ENCODE measurements around the gene KLHDC3.
"Not testable (repeated sequence)": the region's sequence is repeated elsewhere in the genome, so short reads cannot be mapped to it uniquely, and the experiment has no call there.

KLHDC3 gene

DNA sequence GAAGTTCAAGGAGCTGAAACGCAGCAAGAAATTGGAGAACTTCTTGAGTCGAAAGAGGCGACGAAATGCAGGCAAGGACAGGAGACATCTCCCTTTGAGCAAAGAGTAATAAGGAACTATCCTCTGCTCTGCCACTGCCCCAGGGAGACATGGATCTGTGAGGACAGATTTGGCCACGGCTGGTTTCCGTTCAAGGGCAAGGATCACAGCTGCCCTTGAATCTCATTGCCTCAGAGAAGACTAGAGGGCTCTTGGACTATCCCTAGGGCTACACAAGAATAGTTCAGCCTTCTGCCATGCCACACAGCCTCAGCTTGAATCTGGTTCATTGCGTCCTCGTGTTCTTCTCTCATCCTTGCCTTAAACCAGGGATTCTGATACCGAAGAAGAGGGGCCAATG is 15.1 kb downstream of the KLHDC3 start:
- DNase-seq (ENCODE audit: low spot score) = no peak

DNA sequence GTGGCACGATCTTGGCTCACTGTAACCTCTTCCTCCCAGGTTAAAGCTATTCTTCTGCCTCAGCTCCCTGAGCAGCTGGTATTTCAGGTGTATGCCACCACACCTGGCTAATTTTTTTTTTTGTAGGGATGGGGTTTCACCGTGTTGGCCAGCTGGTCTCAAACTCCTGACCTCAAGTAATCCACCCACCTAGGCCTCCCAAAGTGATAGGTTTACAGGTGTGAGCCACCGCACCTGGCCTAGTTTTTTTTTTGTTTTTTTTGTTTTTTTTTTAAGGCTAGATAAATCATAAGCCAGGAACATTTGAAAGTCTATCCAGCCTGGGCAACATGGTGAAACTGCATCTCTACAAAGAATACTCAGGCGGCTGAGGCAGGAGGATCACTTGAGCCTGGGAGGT is 18.3 kb downstream of the KLHDC3 start:
- no peak for DNase-seq (ENCODE audit: low spot score)

DNA sequence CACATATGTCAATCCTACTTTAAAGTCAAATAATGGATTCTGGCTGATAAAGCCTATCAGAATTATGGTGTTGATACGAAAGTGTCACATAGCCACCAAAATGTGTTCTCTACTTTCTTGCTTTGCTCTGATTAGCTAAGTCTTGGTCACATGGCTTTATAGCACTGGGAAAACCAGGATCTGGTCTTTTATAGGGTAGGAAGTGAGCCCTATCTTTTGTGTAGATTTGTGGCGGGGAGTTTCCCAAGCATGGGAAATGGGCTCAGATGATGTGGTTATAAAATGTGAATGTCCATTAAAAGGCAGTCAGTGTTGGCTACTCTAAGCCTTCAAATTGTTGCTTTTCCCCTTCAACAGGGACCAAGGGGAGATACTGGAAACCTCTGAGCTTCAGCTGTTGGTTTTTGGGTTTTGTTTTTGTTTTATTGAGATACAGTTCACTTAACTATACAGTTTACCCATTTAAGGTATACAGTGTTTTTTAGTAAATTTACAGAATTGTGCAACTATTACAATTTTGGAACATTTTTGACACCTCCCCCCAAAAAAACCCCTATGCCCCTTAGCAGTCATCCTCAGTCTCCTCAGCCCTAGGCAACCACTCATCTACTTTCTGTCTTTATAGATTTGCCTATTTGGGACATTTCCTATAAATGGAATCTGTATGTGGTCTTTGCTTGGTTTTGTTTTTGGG is 19.6 kb downstream of the KLHDC3 start:
- DNase-seq (ENCODE audit: low spot score) = no peak

DNA sequence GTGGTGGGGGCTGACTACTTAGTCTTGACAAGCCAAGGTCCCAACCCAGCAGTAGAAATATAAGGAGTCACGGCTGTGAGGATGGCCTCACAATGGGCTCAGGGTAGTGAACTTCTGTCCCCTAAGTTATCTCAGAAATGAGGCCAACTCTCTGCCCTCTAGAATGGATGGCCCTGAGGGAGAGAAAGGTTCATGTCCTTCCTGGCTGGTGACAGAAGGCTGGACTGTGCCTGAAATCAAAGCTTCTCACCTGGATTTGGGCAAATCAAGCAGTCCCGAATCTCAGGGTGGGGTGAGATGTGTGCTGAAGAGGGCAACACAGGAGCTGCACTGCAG is 20.1 kb downstream of the KLHDC3 start:
- no peak for DNase-seq (ENCODE audit: low spot score)

DNA sequence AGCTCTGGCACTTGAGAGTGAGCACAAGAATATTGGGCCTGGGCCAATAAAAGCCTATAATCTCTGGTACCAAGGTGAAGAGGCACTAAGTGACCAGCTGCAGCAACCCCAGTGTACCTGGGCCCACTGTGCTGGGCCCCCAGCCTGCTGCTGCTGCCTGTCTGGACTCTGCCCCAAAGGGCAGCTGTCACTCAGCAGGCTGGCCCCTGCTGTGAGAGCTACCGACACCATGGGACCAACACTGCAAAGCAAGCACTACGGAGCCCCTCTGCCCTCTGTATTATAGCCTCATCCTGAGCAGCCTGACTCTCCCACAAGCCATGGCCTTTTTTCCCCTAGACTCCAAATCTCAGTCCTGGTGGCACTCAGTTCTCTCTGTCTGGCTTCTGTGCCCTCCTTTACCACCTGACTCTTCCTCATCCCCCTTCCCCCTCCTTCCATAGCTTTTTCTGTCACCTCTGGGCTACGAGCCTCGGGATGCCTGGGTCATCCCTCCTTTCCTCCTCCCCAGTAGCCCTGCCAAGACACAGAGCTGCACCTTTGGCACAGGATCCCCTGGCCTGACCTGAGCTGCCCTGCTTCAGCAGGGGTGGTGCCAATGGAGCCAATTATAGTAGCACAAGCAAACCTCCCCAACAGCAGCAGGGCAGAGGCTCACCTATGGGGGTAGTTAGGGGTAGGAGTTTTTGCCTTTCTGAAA is 21.6 kb downstream of the KLHDC3 start:
- no peak for DNase-seq (ENCODE audit: low spot score)

DNA sequence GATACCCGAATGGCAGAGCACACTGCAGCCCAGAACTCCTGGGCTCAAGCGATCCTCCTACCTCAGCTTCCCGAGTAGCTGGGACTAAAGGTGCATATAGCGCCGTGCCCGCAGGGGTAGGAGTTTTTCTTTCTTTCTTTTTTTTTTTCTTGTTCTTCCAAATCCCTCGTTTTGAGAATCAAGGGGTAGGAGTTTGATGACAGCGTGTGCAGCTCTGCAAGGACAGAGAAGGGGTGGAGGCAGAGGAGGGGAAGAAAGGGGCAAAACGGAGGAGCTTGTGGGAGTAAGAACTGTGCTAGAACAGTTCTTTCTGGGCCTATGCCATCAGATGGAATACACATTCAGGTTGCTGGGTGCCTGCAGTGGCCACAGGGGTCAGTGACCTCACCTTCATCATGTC is 22.7 kb downstream of the KLHDC3 start:
- no peak for DNase-seq (ENCODE audit: low spot score)

DNA sequence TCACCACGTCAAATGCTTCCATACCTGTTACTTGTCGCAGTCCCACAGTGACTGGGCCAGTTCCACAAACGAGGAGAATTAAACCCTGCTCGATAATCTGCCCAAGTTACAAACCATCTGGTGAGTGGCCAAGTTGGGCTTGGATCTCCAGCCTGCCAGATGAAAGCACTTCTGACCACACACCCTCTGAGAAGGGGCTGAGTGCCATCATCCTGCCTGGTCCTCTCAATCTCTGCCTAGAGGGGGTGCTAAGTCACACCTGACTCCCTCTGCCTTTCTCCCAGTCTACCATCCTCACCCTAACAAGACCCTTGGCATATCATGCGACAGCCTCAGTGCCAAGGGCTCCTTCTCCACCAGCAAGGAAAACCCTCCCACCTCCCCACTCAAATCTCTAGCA is 23.1 kb downstream of the KLHDC3 start:
- DNase-seq (ENCODE audit: low spot score) = no peak

DNA sequence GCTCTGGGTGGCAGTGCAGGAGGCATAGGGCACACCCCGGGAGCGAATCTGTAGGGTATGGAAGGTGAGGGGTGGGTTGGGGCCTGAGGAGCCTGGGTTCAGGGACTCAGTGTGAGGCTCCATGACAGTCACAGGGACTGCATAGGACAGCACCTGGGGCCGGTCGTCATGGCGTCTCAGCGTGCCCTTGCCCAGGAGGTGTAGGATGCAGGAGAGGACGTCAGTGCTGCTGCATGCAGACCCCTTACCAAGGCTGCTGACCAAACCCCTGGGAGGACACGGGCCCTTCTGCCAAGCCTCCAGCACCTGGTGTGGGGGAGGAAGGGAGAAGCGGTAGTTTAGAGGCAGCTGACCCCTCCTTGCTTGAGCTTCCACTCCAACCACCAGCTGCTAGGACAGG is 23.7 kb downstream of the KLHDC3 start:
- DNase-seq (ENCODE audit: low spot score) = no peak

DNA sequence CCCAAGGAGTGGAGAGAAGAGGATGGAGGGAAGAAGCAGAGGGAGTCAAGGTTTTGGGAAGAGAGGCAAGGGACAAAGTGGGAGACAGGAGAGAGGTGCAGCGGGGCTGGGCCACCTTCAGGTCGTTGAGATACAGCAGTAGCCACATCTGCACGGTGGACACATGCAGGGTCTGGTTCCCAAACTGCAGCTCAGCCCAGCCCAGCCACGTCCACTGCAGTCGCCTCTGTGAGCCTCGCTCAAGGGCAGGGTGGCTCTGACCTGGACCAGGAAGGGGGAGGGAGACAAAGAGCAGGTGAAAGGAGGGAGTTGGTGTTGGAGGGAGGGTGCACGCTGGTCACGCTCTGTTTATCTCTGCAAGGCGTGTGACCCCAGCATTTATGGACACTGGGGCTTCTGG is 24.7 kb downstream of the KLHDC3 start:
- DNase-seq (ENCODE audit: low spot score) = no peak

DNA sequence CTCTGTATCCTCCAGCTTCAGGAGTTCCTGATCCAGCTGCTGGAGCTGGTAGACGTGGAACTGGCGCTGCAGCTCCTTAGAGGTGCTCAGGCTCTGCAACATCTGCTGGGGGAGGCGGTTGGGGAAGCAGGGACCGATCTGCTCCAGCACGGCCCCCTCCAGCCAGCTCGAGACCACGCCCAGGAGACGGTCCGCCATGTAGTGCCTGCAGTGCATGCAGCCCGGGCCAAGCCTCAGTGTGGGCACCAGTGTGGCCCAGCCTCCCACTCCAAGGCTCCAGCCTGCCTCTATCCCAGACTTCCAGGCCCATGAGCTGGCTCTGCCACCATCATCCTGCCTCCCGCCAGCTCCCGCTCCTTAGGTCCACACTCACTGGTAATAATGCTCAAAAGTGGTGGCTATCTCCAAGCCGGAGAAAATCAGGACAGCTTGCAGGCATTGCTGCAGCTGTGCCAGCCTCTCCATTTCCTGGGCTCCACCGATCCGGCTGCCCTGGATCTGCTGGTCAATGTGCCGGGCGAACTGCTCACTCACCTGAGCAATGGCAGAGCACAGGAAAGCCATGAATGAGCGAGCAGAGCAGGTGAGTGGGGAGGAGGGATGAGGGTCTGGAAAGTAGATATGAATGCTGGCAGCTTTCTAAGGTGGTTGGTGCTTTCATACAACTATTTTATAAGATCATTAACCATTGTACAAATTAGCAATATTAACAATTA is 26.7 kb downstream of the KLHDC3 start:
- DNase-seq (ENCODE audit: low spot score) = no peak

DNA sequence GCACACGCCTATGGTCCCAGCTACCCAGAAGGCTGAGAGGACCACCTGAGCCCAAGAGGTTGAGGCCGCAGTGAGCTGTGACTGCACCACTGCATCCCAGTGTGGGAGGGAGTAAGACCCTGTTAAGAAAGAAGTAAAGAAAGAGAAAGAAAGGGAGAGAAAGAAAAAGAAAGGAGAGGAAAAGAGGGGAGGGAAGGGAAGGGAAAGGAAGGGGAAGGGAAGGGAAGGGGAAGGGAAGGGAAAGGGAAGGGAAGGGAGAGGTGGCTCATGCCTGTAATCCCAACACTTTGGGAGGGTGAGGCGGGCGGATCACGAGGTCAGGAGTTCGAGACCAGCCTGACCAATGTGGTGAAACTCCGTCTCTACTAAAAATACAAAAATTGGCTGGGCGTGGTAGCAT is 27.4 kb downstream of the KLHDC3 start:
- not testable (repeated sequence) for DNase-seq (ENCODE audit: low spot score)

DNA sequence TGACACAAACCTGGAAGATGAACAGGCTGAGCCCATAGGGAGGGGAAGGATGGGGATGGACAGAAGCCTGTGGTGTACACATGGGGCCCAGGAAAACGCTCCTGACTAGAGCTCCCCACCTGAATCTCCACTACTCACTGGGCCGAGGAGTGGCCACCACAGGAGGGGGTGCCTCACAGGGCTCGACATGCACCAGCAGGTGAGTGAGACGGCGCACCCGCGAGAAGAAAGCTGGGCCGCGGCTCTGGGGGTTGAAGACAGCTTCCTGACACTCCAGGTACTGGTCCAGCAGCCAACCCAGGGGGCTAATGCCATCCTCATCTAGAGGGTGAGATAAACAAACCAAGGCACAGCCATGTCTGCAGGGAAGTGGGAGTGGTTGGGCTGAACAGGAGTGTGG is 29.3 kb downstream of the KLHDC3 start:
- DNase-seq (ENCODE audit: low spot score) = no peak

DNA sequence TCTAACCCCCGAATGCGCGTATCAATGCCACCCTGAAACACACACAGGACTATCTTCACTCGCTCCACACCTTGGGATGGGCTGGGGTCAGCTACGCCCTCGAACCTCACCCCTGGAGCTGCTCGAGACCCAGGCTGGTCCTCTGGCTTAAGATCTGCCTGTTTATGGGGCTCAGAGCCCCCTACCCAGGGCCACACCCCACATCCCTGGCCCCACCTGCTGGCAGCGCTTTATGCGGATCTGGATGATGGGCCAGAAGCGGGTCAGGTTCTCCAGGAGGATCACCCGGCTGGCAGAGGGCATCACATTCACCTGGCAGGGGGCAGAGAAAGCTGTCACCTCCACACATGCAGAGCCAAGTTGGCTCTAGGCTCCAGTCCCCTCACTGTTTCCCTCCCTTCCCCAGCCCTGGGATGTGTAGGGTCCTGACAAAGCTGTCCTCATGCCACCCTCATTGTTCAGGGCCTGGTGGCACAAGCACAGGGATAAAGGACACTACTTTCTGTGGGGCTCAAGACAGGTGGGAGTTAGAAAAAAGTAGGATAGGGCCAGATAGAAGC is 31.4 kb downstream of the KLHDC3 start:
- DNase-seq (ENCODE audit: low spot score) = no peak

DNA sequence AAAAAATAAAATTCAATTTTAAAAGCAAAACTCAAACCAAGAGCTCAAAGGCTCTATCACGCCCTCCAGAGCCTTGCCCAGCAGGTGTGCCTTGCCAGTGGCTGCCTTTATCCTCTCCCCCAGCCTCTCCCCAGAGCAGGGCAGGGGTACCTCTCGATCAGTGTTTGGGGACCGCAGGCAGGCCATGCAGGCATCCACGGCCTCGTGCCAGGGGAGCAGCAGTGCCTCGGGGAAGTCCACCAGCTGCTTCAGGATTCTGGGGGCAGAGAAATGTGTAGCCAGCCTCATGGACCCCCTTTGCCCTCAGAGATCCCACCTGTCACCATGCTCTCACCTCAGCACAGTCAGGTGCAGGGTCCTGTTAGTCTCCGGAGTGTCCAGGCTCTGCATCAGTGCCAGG is 33.9 kb downstream of the KLHDC3 start:
- DNase-seq (ENCODE audit: low spot score) = no peak

DNA sequence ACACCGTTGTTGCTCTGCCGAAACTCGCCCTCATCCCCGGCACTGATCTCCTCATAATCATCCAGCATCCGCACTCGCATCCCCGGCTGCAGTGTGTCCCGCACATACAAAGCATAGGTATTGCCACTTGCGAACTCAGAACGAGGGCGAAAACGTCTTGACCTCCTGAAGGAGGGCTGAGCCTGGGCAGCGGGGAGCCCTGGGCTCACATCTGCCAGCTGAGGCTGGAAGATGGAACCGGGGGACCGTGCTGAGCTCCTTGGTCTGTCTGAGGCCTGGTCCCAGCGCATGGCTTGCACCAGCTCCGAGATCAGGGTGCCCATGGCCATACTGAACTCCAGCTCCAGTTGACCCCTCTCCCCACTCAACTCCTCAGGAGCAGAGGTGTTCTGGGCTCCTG is 36.9 kb downstream of the KLHDC3 start:
- no peak for DNase-seq (ENCODE audit: low spot score)

DNA sequence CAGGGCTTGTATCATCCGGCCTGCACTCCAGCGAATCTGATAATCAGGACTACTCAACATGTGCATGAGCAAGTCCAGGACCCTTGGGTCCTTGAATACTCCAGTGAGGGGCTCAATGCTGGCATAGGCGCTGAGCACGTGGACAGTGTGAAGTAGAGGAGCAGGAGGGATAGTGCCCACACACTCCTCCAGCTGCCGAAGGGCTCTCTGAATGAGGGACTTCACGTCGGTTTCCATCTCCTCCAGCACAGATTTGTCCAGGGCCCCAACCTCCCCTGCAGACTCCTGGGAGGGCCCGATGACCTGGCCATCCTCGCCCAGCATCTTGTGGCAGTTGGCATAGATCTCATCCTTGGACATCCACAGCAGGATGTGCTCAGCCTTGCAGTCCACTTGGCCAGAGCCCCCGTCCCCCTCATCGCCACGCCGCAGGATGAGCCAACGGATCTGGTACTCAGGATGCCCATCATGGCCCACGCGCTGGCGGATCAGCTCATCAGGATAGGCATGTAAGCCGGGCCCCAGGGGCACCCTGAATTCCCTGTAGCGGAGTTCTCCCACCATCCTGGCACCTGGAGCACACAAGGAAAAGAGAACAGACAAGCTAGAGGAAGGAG is 38.3 kb downstream of the KLHDC3 start:
- DNase-seq (ENCODE audit: low spot score) = no peak

DNA sequence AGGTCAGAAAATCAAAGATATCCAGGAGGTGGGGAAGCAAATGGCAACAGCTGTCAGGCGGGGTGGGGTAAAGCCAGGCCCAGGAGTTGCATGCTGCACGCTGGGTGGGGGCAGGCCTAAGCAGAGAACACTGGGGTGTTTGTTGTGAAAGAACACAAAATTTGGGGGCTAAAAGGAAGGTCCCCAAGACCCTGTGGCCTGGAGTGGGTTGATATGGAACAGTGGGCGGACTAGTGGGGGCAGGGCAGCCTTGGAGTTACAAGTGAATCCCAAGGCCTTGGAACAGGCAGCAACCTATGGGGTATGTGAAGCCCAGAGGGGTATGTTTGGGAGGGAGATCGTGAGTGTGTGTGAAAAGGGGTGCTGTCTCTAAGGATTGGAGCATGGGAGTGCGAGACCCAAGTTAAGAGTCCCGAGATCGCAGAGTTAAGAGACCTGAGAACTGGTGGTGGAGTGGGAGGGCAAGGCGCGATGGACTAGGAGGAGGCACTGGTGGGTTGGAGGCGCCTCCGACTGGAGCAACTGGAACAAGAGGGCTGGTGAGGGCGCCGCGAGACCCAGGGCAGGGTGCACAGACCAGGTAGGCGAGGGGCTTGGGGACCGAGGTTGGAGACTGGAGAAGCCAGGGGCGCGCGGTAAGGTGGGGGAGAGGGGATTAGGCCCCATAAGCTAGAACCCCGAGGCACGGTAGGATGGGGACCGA is 38.9 kb downstream of the KLHDC3 start:
- DNase-seq (ENCODE audit: low spot score) = peak; percentile 26

DNA sequence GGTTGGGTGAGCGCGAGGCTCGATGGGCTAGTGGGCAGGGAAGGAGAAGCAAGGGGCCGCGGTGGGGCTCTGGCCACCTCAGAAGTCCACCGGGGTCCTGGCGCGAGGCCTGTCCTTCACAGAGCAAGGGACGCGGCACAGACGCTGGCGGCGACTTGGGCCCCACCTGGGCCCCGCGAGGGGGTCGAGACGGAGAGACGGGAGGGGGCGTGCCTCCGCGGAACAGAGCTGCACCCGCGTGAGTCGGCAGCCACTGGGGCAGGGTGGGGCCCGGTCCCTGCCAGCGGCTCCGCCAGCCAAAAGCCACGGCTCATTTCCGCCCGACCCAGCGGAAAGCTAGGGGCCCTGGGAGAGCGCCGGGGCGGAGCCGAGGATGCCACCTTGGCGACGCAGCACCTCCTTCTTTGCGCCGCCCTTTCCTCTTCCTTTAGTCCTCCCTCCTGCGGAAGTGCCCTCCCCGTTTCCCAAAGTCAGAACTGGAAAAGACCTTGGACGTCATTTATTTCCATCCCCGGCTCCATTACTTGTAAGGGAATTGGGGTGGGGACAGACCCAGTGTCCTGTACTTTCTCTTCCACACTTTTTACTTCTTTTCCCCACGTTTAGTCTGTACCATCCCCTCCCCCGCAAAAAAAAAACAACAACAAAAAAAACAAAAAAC is 39.6 kb downstream of the KLHDC3 start, which contains the start of gene CUL7:
CUL7 (minus strand) TSS at position 307 of the 661 bp plus-strand sequence. CDS start 1,063 bp downstream, outside the sequence.
- peak; percentile 99 for DNase-seq (ENCODE audit: low spot score)

DNA sequence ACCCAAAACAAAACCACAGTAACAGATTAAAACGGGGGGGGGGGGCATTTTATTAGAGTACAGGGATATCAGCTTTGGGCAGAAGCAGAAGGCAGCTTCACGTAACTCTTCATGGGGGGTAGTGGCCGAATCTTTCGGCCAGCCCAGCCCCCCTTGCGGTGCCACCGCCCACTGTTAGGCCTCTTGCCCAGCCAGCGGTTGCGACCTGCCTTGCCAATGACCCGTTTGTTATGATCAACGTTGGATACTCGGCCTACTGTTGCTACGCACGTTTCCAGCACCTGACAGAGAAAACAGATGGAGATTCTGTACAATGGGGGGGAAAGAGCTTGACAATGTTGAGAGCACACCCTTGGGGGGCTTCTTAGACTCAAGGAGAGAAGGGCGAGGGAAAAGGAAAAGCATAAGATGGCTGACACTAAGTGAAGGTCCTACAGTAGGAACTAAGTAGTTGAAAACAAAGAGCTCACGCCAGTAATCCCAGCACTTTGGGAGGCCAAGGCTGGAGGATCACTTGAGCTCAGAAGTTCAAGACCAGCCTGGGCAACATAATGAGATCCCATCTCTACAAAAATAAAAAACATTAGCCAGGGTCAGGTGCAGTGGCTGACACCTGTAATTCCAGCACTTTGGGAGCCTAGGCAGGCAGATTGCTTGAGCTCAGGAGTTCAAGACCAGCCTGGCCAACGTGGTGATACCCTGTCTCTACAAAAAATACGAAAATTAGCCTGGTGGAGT is 40.3 kb downstream of the KLHDC3 start:
- no peak for DNase-seq (ENCODE audit: low spot score)

DNA sequence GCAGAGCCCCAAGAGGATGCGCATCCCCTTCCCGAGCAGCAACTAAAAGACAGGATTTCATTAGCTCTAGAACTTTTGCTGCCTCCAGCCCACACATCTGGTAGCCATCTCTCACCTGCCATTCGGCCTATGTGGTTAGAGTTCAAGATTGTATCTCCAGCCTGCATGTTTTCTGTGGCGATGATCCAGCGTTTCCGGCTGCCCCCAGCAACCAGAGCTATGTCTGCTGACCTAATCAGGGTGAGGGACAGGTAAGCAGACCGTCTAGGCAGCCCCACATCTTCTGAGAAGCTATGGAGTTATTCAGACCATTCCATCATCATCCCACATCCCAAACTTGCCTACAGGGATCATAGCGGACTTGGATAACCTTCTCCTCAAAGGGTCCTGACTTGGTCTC is 41.9 kb downstream of the KLHDC3 start:
- DNase-seq (ENCODE audit: low spot score) = no peak

DNA sequence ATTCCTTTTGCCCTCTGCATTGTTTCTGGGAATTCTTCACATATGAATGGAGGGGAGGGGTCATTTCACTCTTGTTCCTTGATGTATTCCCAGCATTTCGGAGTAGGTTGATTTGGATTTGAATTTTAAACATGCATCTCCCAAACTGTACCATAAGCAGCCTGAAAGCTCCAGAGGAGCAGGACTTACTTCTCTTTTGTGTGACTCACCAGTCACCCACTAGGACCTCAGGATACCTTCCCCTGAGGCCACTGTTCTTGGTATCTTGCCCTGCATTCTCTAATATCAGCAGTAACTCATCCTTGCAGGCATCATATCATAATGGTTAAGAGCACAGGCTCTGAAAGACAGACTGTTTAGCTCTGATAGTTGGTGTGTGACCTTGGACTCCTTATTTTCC is 44.5 kb downstream of the KLHDC3 start:
- DNase-seq (ENCODE audit: low spot score) = no peak
